ENCODE results near the gene LYPD3. TPM values are rescaled to one million over a fixed set of nuclear protein-coding genes. Genes with fewer than 3 reads are reported as not detected.
"Not testable (repeated sequence)": the region's sequence is repeated elsewhere in the genome, so short reads cannot be mapped to it uniquely, and the experiment has no call there.

The LYPD3 gene
- total RNA-seq, 4 donors from 2014 or later: 185 to 612 (median 483) TPM

DNA sequence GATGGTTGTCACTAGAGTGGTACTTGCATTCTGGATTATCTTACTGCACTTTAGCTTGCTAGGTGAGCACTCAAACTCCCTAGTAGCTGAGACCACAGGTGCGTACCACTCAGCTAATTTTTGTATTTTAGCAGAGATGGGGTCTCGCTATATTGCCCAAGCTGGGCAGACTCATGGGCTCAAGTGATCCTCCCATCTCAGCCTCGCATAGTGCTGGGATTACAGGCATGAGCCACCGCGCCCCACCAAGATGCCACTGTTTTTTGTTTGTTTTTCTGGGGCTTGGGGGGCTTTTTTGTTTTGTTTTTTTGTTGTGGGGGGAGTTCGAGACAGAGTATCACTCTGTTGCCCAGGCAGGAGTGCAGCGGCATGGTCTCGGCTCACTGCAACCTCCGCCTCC is 17.8 kb downstream of the LYPD3 start:
- no peak for DNase-seq (ENCODE audit: low spot score in 2 of 2)
- Histone ChIP-seq H3K27ac (no peak overlapping the region), H3K4me3 (no peak overlapping the region), H3K4me1 (peaks cover 14% of the 10 kb centered on the region), H3K9me3 (no peaks in the 10 kb centered on the region), H3K27me3 (no peaks in the 10 kb centered on the region), H3K36me3 (no peaks in the 10 kb centered on the region)
- WGBS: 92% methylated on average over 9 of the region's 9 CpGs
- TF ChIP-seq POLR2A (IDR thresholded peaks at IDR 0.05): no peak
- TF ChIP-seq EP300 (IDR thresholded peaks at IDR 0.05): no peak
- no peak for TF ChIP-seq CTCF (IDR thresholded peaks at IDR 0.05)
- TF ChIP-seq POLR2AphosphoS5 (IDR thresholded peaks at IDR 0.05): no peak

DNA sequence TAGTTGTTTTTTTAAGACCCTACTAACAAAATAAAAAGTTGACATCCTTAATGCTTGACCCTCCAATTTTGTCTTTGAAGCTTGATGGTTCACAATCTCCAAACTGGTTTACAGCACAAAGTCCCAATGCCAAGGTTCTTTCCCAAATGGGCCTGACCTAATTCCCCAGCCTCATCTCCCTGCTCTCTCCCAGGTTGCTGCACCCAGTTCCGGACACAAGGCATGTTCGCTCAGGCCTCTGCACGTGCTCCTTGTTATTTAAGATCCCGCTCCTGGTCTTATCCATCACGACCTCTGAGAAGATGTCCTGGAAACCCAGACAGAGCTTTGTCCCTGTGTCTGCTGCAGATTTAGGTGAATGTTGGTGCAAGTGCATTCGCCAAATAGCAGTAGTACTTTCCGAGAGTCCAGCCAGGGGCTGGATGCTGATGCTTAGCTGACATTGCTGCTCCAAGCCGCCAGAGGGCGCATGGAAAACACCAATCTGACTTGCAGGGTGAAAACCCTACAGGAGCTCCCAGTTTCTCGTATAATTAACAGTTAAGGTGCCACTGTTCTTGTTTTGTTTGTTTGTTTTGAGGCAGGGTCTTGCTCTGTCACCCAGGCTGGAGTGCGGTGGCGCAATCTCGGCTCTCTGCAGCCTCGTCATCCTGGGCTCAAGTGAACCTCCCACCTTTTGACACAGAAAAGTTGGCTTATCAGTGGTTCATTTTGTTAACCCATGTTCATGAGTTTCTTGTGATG is 18.5 kb downstream of the LYPD3 start:
- Histone ChIP-seq H3K9me3 (no peaks in the 10 kb centered on the region), H3K27me3 (no peaks in the 10 kb centered on the region), H3K4me3 (no peak overlapping the region), H3K4me1 (peaks cover 11% of the 10 kb centered on the region), H3K27ac (no peak overlapping the region), H3K36me3 (no peaks in the 10 kb centered on the region)
- DNase-seq (ENCODE audit: low spot score in 2 of 2): peak; percentile 85 to 87
- 20% methylated on average over 13 of the region's 14 CpGs for WGBS
- TF ChIP-seq CTCF (IDR thresholded peaks at IDR 0.05) (peak; percentile 90 to 98), POLR2A (IDR thresholded peaks at IDR 0.05) (no peak), POLR2AphosphoS5 (IDR thresholded peaks at IDR 0.05) (no peak), EP300 (IDR thresholded peaks at IDR 0.05) (no peak)

DNA sequence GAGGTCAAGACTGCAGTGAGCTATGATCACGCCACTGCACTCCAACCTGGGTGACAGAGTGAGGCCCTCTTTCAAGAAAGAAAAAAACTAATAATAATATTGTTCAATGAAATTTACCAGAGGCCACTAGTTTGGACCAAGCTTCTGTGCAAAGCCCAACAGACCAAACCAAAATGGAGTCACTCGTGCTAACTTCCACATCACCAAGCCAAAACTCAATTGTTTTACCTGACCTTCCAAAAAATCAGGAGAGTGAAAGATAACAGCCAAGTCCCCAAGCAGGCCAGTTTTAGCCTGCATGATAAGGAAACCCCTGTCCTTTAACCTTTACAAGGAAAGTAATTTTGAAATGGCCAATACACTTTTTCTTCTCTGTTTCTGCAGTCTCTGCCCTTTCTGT is 20.0 kb downstream of the LYPD3 start:
- DNase-seq (ENCODE audit: low spot score in 2 of 2): no peak
- Histone ChIP-seq H3K27ac (no peak overlapping the region), H3K4me3 (no peak overlapping the region), H3K27me3 (no peaks in the 10 kb centered on the region), H3K36me3 (no peaks in the 10 kb centered on the region), H3K4me1 (peaks cover 11% of the 10 kb centered on the region), H3K9me3 (no peaks in the 10 kb centered on the region)
- no peak for TF ChIP-seq EP300 (IDR thresholded peaks at IDR 0.05)
- TF ChIP-seq POLR2AphosphoS5 (IDR thresholded peaks at IDR 0.05): no peak
- TF ChIP-seq CTCF (IDR thresholded peaks at IDR 0.05): no peak
- TF ChIP-seq POLR2A (IDR thresholded peaks at IDR 0.05): no peak
- WGBS: 100% methylated on average over 2 of the region's 2 CpGs

DNA sequence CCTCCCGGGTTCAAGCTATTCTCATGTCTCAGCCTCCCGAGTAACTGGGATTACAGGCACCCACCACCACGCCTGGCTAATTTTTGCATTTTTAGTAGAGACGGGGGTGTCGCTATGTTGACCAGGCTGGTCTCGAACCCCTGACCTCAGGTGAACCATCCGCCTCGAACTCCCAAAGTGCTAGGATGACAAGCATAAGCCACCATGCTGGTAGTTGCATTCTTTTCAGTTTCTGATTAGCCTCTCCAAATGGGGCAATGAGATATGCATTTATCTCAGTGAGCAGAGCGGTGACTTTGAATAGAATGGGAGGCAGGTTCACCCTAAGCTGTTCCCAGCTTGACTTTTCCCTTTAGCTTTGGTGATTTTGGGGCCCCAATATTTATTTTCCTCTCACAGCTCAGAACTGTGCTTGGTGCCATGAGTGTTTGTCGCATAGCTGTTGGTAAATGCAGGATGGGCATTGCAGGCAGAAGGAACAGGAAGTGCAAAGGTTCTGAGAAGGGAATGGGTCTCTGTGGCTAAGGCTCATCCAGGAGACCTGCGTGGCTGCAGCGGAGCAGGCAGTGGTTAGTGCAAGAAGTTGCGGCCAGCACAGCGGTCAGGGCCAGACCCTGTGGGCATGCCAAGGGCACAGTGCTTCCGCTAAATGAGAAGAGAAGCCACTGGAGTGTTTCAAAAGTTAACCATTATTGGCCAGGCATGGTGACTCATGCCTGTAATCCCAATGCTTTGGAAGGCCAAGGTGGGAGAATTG is 20.7 kb downstream of the LYPD3 start:
- WGBS: 91% methylated on average over 15 of the region's 15 CpGs
- Histone ChIP-seq H3K4me1 (peaks cover 11% of the 10 kb centered on the region), H3K4me3 (no peak overlapping the region), H3K9me3 (no peaks in the 10 kb centered on the region), H3K27ac (no peak overlapping the region), H3K36me3 (no peaks in the 10 kb centered on the region), H3K27me3 (no peaks in the 10 kb centered on the region)
- no peak for DNase-seq (ENCODE audit: low spot score in 2 of 2)
- TF ChIP-seq POLR2AphosphoS5 (IDR thresholded peaks at IDR 0.05): no peak
- TF ChIP-seq CTCF (IDR thresholded peaks at IDR 0.05): no peak
- no peak for TF ChIP-seq POLR2A (IDR thresholded peaks at IDR 0.05)

- H3K4me3 ChIP-seq; H3K36me3 ChIP-seq; H3K27me3 ChIP-seq; H3K27ac ChIP-seq; H3K9me3 ChIP-seq; DNase-seq (ENCODE audit: low spot score in 2 of 2): not testable (repeated sequence)
- peaks cover 15% of the 10 kb centered on the region for H3K4me1 ChIP-seq
- WGBS: 90% methylated on average over 9 of the region's 9 CpGs
Observed at GRCh38 chr19:43444091-43444490, 21.3 kb downstream of the LYPD3 start.
